ENCODE data around the gene MYCN.

GRCh38 chr2:15938803-15939555, 1.4 kb upstream of the MYCN start:
- no peak for TF ChIP-seq EZH2 (IDR thresholded peaks at IDR 0.05; ENCODE audit: borderline replicate concordance)
- no peak for TF ChIP-seq CTCF (IDR thresholded peaks at IDR 0.05; ENCODE audit: poor library complexity)
